CD4-positive, alpha-beta T cell (primary cell): ENCODE measurements around the gene L1TD1. TPM values are rescaled to one million over a fixed set of nuclear protein-coding genes. Genes with fewer than 3 reads are reported as not detected.
"Not testable (repeated sequence)": the region's sequence is repeated elsewhere in the genome, so short reads cannot be mapped to it uniquely, and the experiment has no call there.

Source experiments
- ATAC-seq: fragments of 200-7000 bp; cut with Tn5 transposase; one replicate; pipeline ENCODE4 v1.10.0; 2022; ENCODE audit warnings: mild to moderate bottlenecking; ENCODE audit not compliant: poor library complexity
- CTCF ChIA-PET: fragments of 350-600 bp; sonication (Branson Sonifier 250); formaldehyde crosslinking; loops from one replicate; lab custom pipeline; 2021; ENCODE audit warnings: antibody characterized with exemption, inconsistent platforms; lab: Charles Lee
- POLR2A ChIA-PET: fragments of 350-600 bp; sonication (Branson Sonifier 250); formaldehyde crosslinking; loops from one replicate; lab custom pipeline; 2021; ENCODE audit warnings: antibody characterized with exemption, inconsistent platforms; lab: Charles Lee
- DNase-seq, 14 experiments: peaks; one replicate each; pipeline ENCODE4 v3.0.0-alpha.2; 2013 to 2020; ENCODE audit warnings: mixed read lengths in 2 of 14
- H3K27ac ChIP-seq, 2 donors: one replicate each; pipeline versions ENCODE4 v1.5.1 to v1.7.0; 2013; ENCODE audit warnings: low read length in 2 of 2, low read depth in 1 of 2, mild to moderate bottlenecking in 1 of 2
- H3K27me3 ChIP-seq, 2 experiments: 1 replicate in 1 of 2; 2 replicates in 1 of 2; pipeline versions ENCODE4 v1.6.1 to v1.7.0; 2013; ENCODE audit warnings: low read length in 2 of 2, control low read depth in 1 of 2, mild to moderate bottlenecking in 1 of 2, moderate library complexity in 1 of 2; ENCODE audit not compliant: insufficient read depth in 2 of 2, control insufficient read depth in 1 of 2
- H3K36me3 ChIP-seq: one replicate; pipeline ENCODE4 v1.6.1; 2013; ENCODE audit warnings: low read length, control low read depth; ENCODE audit not compliant: insufficient read depth
- H3K4me1 ChIP-seq: one replicate; pipeline ENCODE4 v1.6.1; 2013; ENCODE audit warnings: low read length, control low read depth; ENCODE audit not compliant: insufficient read depth
- H3K4me3 ChIP-seq: one replicate; pipeline ENCODE4 v1.5.1; 2013; ENCODE audit warnings: mild to moderate bottlenecking, low read length, moderate library complexity
- H3K9me3 ChIP-seq, 2 experiments: 1 replicate in 1 of 2; 2 replicates in 1 of 2; pipeline versions ENCODE4 v1.6.1 to v1.7.0; 2013; ENCODE audit warnings: low read length in 2 of 2, mild to moderate bottlenecking in 2 of 2, control low read depth in 1 of 2, moderate library complexity in 1 of 2; ENCODE audit not compliant: control insufficient read depth in 1 of 2, insufficient read depth in 1 of 2
- H3K27ac Mint-ChIP-seq: one replicate; pipeline ENCODE4 v1.8.0; 2020; ENCODE audit warnings: mixed read lengths
- H3K27me3 Mint-ChIP-seq: one replicate; pipeline ENCODE4 v1.8.0; 2021; ENCODE audit warnings: mixed read lengths
- H3K36me3 Mint-ChIP-seq: one replicate; pipeline ENCODE4 v1.8.0; 2021; ENCODE audit warnings: low read depth, mixed read lengths
- H3K4me1 Mint-ChIP-seq: one replicate; pipeline ENCODE4 v1.8.0; 2021; ENCODE audit warnings: low read depth, mixed read lengths
- H3K4me3 Mint-ChIP-seq: one replicate; pipeline ENCODE4 v1.8.0; 2020; ENCODE audit warnings: mild to moderate bottlenecking, mixed read lengths
- H3K9me3 Mint-ChIP-seq: one replicate; pipeline ENCODE4 v1.8.0; 2020; ENCODE audit warnings: mixed read lengths
- CTCF ChIP-seq: fragments of 200-600 bp; IDR thresholded peaks from one replicate; pipeline ENCODE4 v1.8.0; 2022; ENCODE audit warnings: antibody characterized with exemption, mild to moderate bottlenecking
- intact Hi-C, 2 experiments: fragments of 100-400 bp; cut with DNase I in 1 of 2; cut with micrococcal nuclease in 1 of 2; formaldehyde crosslinking; loops; one replicate each; pipeline versions ENCODE4 v1.15.1 to v1.9.0; 2023 to 2025; cut with DNase I, micrococcal nuclease
- total RNA-seq, 174 experiments: library from RNA in 2 of 174; stranded (reverse) in 2 of 174; gene quantifications; one replicate each; pipeline ENCODE4 v1.2.3 and lab custom pipeline; 2021 to 2026

L1TD1 gene
- total RNA-seq, 2 experiments from 2014 or later, result 0.06 TPM; not detected in 1

GRCh38 chr1:62237950-62238374, 43.3 kb downstream of the L1TD1 start:
- no peaks in the 10 kb centered on the region for H3K27me3 ChIP-seq
- no peak overlapping the region for H3K27ac Mint-ChIP-seq
- H3K4me1 Mint-ChIP-seq, result no peaks in the 10 kb centered on the region
- no peak for DNase-seq
- ATAC-seq, result no peak
- intact Hi-C loops, result no loop called here
- no peaks in the 10 kb centered on the region for H3K27me3 Mint-ChIP-seq
- ChIA-PET POLR2A (no interaction called here), CTCF (no interaction called here)
- H3K27ac ChIP-seq, result no peak overlapping the region
- TF ChIP-seq CTCF, result no peak
- no peaks in the 10 kb centered on the region for H3K4me1 ChIP-seq
- H3K4me3 ChIP-seq, result no peak overlapping the region
- H3K4me3 Mint-ChIP-seq, result no peak overlapping the region
- H3K9me3 Mint-ChIP-seq, result no peaks in the 10 kb centered on the region
- H3K36me3 Mint-ChIP-seq, result no peaks in the 10 kb centered on the region
- H3K9me3 ChIP-seq, result no peaks in the 10 kb centered on the region
- no peaks in the 10 kb centered on the region for H3K36me3 ChIP-seq

- H3K36me3 ChIP-seq, result no peaks in the 10 kb centered on the region
- ATAC-seq, result no peak
- no peaks in the 10 kb centered on the region for H3K4me1 Mint-ChIP-seq
- no peaks in the 10 kb centered on the region for H3K36me3 Mint-ChIP-seq
- H3K4me3 ChIP-seq, result no peak overlapping the region
- no peaks in the 10 kb centered on the region for H3K27me3 Mint-ChIP-seq
- POLR2A ChIA-PET, result no interaction called here
- no peaks in the 10 kb centered on the region for H3K4me1 ChIP-seq
- no peak for TF ChIP-seq CTCF
- no peak overlapping the region for H3K27ac Mint-ChIP-seq
- no peak for DNase-seq
- intact Hi-C loops, result no loop called here
- no peak overlapping the region for H3K4me3 Mint-ChIP-seq
- H3K27me3 ChIP-seq, result no peaks in the 10 kb centered on the region
- H3K9me3 ChIP-seq, result no peaks in the 10 kb centered on the region
- CTCF ChIA-PET, result no interaction called here
- no peaks in the 10 kb centered on the region for H3K9me3 Mint-ChIP-seq
- H3K27ac ChIP-seq, result no peak overlapping the region
Measured at GRCh38 chr1:62238507-62238906, 43.9 kb downstream of the L1TD1 start.

GRCh38 chr1:62239652-62240403, 45.2 kb downstream of the L1TD1 start:
- H3K36me3 Mint-ChIP-seq, H3K36me3 ChIP-seq, intact Hi-C loops, POLR2A ChIA-PET, DNase-seq, H3K4me3 Mint-ChIP-seq, H3K9me3 Mint-ChIP-seq, H3K27me3 ChIP-seq, ATAC-seq, H3K4me1 Mint-ChIP-seq, H3K27ac Mint-ChIP-seq, H3K27ac ChIP-seq, CTCF ChIA-PET, H3K27me3 Mint-ChIP-seq, H3K4me1 ChIP-seq, H3K9me3 ChIP-seq, H3K4me3 ChIP-seq: not testable (repeated sequence)
